ENCODE results near the gene SPNS3. TPM values are rescaled to one million over a fixed set of nuclear protein-coding genes. Genes with fewer than 3 reads are reported as not detected.

Gene SPNS3
- total and polyA plus RNA-seq, 2 of the 4 experiments (the other 2 are of a cell fraction): 0.18 TPM; not detected in 1

GRCh38 chr17:4475001-4475400 is 41.3 kb downstream of the SPNS3 start:
- H3K14ac ChIP-seq (replicated peaks; ENCODE audit: low read depth, low read length): no peak overlapping the region
- no peaks in the 10 kb centered on the region for H3K79me1 ChIP-seq (ENCODE audit: low read depth in 1 of 2, low read length in 2 of 2)
- in situ Hi-C loops (cut with MboI; ENCODE audit: low sequenced_read_pairs) (no loop called here), dilution Hi-C loops (cut with HindIII; ENCODE audit: low sequenced_read_pairs, unreplicated experiment) (no loop called here), intact Hi-C loops (cut with micrococcal nuclease) (no loop called here)
- POLR2A ChIA-PET (ENCODE audit: unreplicated experiment): no interaction called here
- WGBS, 2 experiments (ENCODE audit: extremely low coverage in 2 of 2, insufficient read length in 1 of 2): 37% methylated on average over 2 of the region's 9 CpGs; no CpG with 5 or more reads in 1 of the 2 experiments
- peaks cover 33% of the 10 kb centered on the region for H3K27me3 ChIP-seq (ENCODE audit: control insufficient read depth, insufficient read depth, low read length)
- no peak overlapping the region for H2BK15ac ChIP-seq (ENCODE audit: low read depth, low read length)
- TF ChIP-seq RAD21 (IDR thresholded peaks at IDR 0.05; ENCODE audit: low read length): no peak
- no peak for TF ChIP-seq POLR2A (IDR thresholded peaks at IDR 0.05; ENCODE audit: low read depth, low read length)
- TF ChIP-seq ELK1 (IDR thresholded peaks at IDR 0.05; ENCODE audit: borderline replicate concordance, low read depth, low read length): no peak
- no peak for TF ChIP-seq MXI1 (IDR thresholded peaks at IDR 0.05; ENCODE audit: borderline replicate concordance, low read depth, low read length)
- no peak for TF ChIP-seq CTCF (conservative IDR thresholded peaks at IDR 0.05; ENCODE audit: low read depth, low read length)
- H3K36me3 ChIP-seq (ENCODE audit: control insufficient read depth, insufficient read depth, low read length): no peaks in the 10 kb centered on the region
- CTCF ChIA-PET: no interaction called here
- H2AFZ ChIP-seq (replicated peaks; ENCODE audit: low read length, poor library complexity): no peak overlapping the region
- H3K56ac ChIP-seq (ENCODE audit: extremely low read depth, insufficient read depth, low read length): no peak overlapping the region
- no peak overlapping the region for H2AK5ac ChIP-seq (ENCODE audit: low read depth, low read length)
- no peak overlapping the region for H2BK20ac ChIP-seq (ENCODE audit: low read depth, low read length)
- ATAC-seq (ENCODE audit: low read depth) (no peak), DNase-seq (no peak)
- H3K9me3 ChIP-seq (ENCODE audit: control insufficient read depth, insufficient read depth, low read length): no peaks in the 10 kb centered on the region
- H3K4me1 ChIP-seq (ENCODE audit: control insufficient read depth, insufficient read depth, low read length): no peaks in the 10 kb centered on the region
- no TSS peak for BruUV-seq (replicated peaks)
- no peak overlapping the region for H3K4me2 ChIP-seq (ENCODE audit: low read depth, low read length)
- no peak overlapping the region for H3K4me3 ChIP-seq (ENCODE audit: insufficient read depth, low read depth, low read length)
- H3K23ac ChIP-seq (ENCODE audit: low read depth, low read length): no peak overlapping the region
- no peak overlapping the region for H3K18ac ChIP-seq (ENCODE audit: low read depth, low read length)
- no peak overlapping the region for H4K8ac ChIP-seq (ENCODE audit: low read depth in 2 of 2, low read length in 2 of 2)
- H2BK120ac ChIP-seq (ENCODE audit: low read depth, low read length): no peak overlapping the region
- no peak overlapping the region for H4K5ac ChIP-seq (ENCODE audit: low read depth, low read length)
- no peak overlapping the region for H3K4ac ChIP-seq (ENCODE audit: low read depth, low read length)
- H4K91ac ChIP-seq (ENCODE audit: insufficient read depth, low read depth, low read length): no peak overlapping the region
- no peak overlapping the region for H3K9ac ChIP-seq (ENCODE audit: low read depth, low read length)
- H2BK5ac ChIP-seq (ENCODE audit: low read depth, low read length, poor library complexity, severe bottlenecking): no peak overlapping the region
- H4K20me1 ChIP-seq (ENCODE audit: insufficient read depth, low read length): no peaks in the 10 kb centered on the region
- H3K9me1 ChIP-seq (ENCODE audit: insufficient read depth, low read length): no peaks in the 10 kb centered on the region
- H2AK9ac ChIP-seq (replicated peaks; ENCODE audit: low read depth, low read length, poor library complexity): no peak overlapping the region
- no peak overlapping the region for H3K27ac ChIP-seq (ENCODE audit: insufficient read depth, low read length)

Data from IMR-90 (cell line).